DMS53 (cell line): ENCODE data around the gene CCDC70.

ENCODE experiments used
- DNase-seq: peaks from one replicate; lab custom pipeline; 2025; lab: John Stamatoyannopoulos, UW

Gene CCDC70

DNA sequence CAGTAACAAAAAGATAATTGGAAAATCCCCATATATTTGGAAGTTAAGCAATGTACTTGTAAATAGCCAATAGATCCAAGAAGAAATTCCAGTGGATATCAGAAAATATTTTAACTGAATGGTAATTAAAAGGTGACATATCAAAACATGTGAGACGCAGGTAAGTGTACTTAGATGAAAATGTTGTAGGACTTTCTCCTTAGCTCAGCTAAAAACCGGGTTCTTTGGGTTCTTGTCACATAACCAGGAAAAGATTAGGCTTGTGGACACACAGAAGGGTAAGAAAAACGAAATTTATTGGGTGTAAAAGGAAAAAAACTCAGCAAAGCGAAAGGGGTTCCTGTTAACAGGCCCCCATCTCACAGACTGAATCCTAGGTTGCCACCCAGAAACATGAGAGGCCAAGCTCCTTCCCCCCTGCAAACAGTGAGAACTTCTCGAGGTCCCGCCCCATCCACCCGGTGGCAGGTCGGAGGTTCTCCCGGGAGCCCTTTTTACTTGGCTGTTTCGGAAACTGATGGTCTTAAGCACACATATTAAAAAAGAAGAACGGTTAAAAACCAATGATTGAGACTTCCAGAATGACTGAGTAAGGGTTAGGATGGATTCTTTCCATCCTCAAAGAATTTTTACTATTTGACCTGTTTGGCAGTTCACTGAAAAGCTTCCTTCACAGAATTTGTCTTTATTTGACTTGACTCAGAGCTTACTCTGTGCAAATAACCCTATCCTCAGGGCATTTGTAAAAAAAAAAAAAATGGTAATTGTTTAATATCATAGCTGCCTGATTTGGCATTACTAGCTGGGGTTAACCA is 3.1 kb upstream of the CCDC70 start:
- DNase-seq = peak; percentile 62

DNA sequence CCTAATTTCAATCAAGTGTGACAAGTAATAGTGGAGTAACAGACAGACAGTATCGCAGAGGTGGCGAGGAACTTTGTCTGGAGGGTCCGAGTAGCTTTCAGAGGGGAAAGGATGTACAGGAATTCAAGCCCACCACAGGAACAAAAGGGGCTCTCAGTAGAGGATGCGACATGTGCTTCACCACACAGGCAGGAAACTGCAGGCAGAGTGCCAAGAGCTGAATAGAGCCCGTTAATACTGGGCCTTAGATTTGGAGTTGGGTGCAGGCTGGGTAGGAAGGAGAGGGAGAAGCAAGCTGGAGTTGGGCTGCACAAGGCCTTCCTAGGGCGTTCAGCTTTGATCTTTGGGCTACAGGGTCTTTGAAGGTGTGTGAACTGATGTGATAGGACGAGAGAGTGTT is 1.2 kb downstream of the CCDC70 start:
- DNase-seq = no peak

DNA sequence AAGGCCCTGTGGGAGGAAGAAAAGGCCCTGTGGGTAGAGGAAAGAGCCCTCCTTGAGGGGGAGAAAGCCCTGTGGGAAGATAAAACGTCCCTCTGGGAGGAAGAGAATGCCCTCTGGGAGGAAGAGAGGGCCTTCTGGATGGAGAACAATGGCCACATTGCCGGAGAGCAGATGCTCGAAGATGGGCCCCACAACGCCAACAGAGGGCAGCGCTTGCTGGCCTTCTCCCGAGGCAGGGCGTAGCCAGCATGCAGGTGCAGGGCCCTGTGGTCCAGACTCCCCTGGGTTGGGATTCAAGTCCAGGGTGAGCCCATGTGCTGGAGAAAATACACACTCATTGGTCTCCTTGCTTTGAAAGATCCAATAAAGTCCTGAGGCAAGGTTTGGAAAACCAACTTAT is 4.1 kb downstream of the CCDC70 start:
- DNase-seq = no peak

DNA sequence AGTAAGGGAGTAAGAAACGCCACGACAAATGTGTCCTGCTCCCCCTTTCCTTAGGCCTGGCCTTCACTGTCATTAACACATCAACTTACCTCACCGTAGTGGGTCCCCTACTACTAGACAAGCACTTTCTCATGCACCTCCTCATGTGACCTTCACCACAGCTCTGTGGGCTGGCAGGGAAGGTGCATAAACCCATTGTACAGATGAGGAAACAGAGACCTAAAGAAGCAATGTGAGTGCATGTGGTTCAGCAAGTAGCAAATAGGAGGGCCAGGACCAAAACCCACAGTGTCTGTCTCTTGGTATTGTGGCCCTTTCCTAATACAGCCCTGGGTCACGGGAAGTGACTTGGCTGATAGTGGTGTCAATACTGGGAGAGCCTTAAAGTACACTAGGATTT is 5.3 kb downstream of the CCDC70 start:
- no peak for DNase-seq

DNA sequence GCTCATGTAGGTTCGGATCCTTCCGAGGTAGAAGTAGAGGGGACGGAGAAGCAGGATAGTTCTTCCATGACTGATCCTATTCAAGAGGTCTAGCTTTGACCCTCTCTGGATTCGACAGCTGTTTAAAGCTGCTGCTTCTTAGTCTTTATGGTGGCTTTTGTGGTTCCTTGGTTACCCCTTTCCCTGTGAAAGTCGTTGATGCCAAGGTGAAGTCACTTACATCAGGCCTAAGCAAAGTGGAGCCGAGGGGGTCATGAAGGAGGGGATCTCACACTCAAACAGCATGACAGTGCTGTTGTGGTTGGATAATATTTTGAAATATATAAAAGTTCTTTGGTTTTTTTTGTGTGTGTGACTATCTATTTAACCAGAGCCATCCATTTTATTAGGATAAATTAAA is 8.1 kb downstream of the CCDC70 start:
- DNase-seq = no peak

DNA sequence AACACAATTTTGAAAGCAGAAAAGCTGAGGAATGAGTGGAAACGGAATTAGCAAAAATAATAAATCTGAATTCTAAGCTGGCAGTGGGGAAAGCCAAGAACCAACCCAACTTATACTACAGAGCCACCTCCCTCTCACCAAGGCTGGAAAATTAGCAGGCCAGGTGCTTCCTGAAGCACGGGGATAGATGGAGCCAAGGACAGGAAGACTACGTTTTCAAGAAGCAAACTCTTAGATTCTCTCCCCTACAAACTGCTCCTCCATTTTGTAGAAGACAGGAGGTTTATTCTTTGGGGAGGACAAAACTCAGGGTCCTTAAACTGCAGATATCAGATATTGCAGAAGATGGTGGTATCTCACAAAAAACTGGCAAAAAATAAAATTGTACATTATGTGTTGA is 8.8 kb downstream of the CCDC70 start:
- no peak for DNase-seq

DNA sequence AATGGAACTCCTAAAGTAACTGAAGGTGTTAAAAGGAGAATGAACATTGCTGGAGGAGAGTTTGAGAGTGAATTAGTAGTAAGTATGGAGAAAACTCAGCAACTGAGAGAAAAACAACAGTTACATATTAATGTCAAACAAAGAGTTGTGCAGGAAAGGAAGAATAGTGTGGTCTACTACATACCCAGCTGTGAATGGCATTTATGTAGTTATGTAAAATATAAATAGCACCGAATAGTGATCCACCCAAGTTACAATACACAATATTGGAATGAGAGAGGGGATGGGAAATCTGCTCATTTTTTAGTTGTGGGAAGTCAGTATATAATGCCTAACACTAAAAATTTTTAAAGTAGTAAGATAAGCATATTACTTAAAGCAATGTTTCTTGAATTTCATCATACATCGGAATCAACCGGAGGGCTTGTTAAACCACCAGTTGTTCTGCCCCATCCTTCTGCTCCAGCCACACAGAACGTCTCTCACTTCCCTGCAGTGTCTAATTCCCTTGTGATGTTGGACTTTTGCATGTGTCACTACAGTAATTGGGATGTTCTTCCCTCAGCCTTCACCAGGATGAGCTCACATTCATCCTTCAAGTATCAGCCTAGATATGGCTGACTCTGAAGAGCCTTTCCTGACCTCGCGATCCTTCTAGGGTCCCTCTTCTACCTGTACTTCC is 11.5 kb downstream of the CCDC70 start:
- DNase-seq = no peak

DNA sequence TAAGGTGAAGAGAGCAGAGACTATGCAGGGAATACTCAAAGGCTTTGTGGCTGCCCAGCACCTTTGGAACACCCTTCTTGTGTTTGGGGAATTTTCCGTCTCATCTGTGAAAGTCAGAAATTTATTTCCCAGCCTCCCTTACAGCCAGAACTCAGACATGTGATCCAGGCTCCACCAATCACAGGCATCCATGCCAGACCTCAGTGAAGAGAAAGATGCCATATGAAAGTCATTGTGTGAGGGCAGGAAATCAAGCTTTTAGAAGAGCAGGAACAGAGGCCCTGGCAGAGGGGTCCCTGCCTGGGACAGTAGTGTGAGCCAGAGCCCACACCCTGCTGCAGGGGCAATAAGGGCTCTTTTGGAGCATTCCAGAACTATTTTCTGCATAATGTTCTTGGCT is 12.1 kb downstream of the CCDC70 start:
- no peak for DNase-seq

DNA sequence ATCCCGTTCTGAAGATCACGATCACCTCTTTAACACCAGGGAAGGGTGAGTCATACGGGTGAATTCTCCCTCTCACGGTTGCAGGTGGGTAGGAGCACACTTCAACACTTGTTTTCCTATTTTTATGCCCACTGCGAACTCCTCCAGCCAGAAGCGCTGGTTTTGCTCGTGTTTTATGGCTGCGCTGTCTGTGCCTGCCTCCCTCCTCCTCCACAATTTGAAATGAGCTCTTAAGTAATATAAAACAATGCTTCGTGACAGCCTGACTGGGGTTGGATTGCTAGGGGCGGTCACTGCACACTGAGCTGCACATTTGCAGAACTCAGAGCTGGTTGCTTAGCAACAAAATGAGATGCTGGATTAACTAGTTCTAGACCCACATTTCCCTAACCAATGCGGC is 12.9 kb downstream of the CCDC70 start:
- DNase-seq = no peak

DNA sequence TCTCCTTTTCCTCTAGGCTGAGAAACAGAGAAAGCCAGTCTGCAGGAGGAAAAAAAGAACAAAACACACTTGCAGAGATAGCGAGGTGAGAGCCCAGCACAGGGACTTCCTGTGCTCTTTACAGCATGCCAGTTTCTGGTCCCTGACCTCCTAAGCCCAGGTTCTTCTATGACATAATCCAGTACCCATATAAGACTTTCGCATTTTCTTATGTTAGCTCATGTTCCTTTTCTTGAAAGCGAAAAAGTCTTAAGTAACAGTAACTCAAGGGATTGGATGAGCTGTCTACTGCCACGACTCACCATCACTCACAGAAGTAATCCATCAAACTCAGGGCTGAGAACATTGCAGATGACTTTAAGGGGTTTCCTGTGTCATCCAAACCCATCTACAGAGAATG is 17.4 kb downstream of the CCDC70 start:
- DNase-seq = no peak

DNA sequence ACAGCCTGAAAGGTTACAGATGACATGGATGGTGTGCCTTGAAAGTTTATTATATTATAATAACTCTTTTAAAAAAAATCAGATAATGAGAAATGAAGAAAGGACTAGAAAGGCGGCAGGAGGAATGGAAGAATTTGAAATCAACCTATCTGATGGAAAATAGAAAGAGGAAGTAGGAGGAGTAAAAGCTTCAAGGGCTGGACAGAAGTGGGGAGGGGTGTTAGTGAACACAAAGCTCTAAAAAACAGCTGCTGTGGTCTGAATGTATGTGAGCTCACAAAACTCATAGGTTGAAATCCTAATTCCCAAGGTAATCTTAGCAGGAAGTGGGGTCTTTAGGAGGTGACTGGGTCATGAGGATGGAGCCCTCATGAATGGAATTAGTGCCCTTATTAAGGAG is 19.5 kb downstream of the CCDC70 start:
- no peak for DNase-seq

DNA sequence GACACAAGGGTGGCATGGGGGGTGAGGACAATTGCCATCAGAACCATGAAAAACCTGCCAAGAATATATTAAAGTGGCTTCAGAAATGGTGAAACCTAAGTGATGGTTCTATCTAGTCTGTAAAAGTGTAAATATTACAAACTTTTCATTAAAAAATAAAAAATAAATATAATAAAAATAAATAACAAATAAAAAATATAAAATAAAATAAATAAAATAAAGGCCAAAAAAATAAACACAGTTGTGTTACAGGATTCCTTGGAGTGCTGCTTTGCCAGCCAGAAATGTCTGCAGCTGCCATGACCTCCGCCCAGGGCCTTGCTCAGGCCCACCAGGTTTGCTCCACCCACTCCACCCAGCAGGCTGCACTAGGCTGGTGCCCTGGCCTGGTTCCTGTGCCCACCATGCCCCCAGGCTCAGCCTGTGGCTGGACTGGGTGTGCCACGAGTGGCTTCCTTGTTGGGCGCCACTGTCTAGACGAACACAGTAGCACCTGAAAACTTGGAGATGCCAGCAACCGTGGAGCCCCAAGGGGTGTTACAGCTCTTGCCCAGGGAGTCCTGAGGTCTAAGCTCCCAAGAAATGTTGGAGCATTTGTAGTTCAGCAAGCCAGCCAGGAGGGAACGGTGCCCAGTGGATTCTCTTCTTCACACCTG is 20.9 kb downstream of the CCDC70 start:
- DNase-seq = no peak

DNA sequence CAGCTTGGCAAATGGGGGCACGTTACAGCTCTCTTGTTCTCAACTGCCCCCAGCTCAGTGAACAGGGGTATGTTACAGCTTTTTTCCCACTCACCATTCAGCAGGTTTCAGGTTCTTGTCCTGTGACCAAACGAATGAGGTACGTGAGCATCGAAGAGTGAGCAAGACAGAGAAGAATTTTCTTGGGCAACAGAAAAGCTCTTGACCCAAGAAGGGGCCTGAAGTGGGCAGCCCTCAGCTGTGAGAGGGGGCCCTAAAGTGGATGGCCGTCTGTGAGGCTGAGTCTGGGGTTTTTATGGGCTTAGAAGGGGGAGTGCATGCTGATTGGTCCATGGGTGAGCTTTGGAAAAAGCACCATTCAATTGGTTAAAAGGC is 21.4 kb downstream of the CCDC70 start:
- DNase-seq = no peak

DNA sequence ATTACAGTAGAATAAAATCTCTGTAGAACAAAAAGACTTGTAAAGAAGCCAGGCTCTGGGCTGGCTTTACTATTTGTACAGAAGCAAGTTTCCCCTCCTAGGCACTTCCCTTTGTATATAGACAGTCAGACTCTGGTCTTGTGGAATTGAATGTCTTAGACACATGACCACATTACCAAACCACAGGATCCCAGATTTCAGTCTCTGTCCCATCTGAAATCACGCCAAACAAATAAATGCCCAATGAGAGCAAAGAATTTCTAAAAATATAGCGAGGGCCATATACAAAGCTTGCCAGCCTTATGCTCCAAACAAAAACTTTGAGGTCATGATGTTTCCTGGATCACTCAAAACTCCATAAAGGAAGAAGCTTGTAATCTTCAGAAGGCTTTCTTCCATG is 23.9 kb downstream of the CCDC70 start:
- no peak for DNase-seq

DNA sequence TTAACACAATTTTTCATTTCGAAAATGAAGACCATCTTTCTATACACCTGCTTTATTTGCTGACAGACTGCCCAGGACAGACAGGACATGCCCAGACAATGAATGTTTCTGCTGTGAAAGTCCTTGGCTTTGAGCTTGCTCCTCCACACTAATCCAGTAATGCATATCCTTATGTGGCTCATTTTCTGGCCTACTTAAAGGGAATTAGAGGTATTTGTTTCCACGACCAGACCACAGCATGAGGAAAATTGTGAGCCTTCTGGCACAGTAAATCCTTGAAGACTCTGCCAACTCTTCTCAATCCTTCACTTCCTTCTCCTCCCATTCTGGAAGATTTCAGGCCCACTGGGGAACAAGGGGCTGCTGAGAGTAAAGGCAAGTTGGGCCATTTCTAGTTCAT is 25.7 kb downstream of the CCDC70 start:
- DNase-seq = no peak

DNA sequence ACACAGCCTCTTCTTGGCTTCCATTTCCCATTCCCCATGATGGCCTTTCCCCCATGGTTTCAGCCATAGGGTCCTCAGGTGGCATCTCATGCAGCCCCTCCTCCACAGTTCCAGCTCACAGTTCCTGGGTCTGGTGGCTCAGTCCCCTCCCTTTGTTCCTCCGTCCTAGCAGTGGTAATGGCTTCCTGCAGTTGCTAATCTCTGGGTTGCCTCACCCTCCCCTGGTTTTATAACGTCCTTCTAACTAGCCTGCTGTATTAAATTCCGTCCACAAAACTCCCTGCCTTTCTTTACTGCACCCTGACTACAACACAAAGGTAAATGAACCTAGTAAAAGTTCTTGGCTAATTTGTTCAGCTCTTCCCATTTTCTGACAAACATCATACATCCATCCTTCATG is 30.9 kb downstream of the CCDC70 start:
- no peak for DNase-seq

DNA sequence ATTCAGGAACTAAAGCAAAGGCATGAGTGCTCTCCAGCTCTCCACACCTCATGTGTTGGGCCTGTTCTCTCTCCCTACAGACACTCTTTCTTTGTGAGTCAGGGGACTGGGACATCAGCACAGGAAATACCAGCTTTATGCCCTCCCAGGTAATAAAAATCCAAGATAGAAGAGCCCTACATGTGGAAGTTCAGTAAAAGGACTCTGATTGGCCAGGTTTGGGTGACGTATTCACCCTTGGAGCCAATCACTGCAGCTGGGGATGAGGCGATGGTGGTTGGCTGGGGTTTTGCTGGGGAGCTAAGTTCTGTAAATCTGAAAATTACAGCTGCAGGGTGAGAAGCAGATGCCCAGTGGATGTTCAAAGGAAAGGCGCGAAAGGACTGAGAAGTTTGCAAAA is 32.5 kb downstream of the CCDC70 start:
- peak; percentile 30 for DNase-seq

DNA sequence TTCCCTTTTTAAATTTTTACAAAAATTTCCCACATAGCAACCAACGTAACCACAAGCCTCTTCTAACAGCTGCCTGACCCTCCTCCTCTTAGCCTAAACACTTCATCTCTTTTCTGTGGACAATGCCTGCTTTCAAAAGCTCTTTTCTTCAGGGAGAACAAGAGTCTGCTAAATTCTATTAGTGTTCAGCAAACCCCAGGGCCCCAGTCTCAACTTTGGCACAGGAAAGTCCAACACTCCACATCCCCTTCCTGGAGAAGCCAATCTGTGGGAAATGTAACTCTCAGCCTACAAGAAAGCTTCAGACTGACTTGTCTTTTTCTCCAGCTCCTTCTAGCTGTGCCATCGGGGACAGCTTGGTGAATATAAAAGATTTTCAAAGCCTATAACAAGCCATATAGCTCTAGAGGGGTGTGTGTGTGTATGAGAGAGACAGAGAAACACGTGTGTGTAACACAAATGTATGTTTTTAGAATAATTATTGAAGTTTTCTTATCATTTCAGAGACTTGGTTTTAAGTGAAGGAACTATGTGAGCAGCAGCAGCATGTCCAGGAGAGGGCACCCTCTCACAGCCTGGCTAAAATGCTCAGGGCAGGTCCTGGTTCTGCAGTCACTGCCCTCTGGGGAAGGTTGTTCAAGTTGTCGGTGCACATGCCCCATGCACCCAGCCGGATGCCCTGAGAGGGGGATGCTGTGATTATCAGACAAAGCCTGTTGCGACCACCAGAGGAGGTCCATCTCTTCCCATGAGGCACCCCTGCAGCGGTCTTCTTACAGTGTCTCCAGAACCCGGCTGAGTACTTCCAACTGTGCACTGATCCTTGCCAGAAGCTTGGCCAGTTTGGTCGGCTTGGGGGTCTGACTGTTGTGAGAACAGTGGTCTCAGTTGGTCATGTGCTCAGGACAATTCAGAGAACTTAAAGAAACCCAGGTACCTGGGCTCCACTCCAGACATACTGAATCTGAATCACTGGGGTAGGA is 34.4 kb downstream of the CCDC70 start:
- DNase-seq = peak; percentile 82

DNA sequence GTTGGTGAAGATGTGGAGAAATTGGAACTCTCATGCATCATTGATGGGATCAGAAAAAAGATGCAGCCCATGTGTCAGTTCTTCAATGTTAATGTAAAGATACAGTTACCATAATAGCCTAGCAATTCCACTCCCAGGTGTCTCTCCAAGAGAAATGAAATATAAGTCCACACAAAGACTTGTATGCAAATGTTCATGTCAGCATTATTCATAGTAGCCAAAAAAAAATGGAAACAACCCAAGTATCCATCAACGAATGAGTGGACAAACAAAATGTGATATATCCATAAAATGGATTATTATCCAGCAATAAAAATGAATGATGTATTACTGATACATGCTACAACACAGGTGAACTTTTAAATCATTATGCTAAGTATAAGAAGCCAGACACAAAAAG is 38.7 kb downstream of the CCDC70 start:
- DNase-seq = no peak

DNA sequence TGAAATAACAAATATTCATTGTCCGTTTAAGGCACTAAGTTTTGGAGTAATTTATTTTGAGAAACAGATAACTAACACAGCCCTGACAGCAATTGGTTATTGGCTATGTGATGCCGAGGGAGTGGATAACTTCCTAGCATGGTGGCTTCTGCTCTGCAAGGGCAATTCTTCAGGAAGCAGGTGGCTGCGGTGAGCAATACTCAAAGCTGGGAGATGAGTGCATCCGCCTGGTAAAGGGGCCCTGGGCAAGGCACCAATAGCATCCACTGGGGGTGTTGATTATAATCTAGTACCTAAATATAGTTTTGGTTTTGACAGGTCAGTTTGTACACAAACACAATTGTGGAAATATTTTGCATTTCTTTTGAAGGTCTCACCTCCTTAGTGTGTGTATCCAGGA is 41.0 kb downstream of the CCDC70 start:
- DNase-seq = no peak

DNA sequence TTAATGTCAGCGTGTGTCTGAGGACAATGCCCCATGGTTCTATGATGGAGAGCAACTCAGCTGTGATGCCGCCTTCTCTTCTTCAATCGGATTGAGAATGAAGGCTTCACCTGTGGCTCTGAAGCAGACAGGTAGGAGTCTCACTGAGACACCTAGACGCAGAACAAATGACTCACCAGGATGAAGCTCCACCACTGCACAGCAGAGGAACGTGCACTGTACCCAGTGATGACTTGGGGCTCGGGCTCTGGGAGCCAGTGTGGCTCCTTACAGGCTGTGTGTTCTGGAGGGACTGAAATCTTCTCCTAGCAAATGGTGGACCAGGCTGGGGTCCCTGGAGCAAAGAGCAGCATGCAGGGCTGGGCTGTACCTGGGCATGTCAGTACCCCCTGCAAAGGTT is 44.0 kb downstream of the CCDC70 start:
- no peak for DNase-seq

DNA sequence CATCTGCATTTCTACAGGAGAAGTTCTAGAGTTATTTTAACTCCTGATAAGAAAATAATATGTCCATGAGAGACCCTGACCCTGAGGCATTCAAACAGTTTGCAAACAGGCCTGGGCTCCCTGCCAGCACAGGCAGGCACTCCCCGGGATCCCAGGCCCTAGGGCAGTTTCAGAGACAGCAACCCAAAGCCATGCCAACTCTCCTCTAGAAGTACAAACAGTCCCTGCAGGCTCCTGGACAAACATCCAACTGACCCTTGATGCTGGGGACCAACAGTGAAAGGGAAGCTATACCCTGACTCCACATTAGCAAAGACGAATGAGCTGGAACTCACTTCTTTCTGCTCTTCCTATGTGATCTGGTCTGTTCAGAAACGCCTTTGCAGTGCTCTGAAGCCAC is 44.8 kb downstream of the CCDC70 start:
- no peak for DNase-seq
